A673 (cell line): Measurements from ENCODE around the gene SYNE1.

Experiments used
- CTCF ChIP-seq: fragments of 300-800, 200-600 bp; sonication (generic); conservative IDR thresholded peaks from 2 replicates; pipeline ENCODE4 v1.5.1; 2017; ENCODE audit warnings: low read depth, mild to moderate bottlenecking, antibody characterized with exemption, low read length, moderate library complexity, mixed read lengths
- EZH2 ChIP-seq: fragments of 200-600 bp; sonication (generic); IDR thresholded peaks from 2 replicates; pipeline ENCODE4 v1.6.1; 2017; ENCODE audit warnings: borderline replicate concordance, low read depth, mild to moderate bottlenecking, mixed read lengths, antibody characterized with exemption, low read length; ENCODE audit not compliant: poor library complexity, severe bottlenecking

GRCh38 chr6:152682141-152682540 lies 45.0 kb upstream of the SYNE1 start:
- TF ChIP-seq CTCF: no peak
- no peak for TF ChIP-seq EZH2
